HS-5 (cell line): ENCODE results near the gene PPM1K.

Experiments
- DNase-seq: peaks from one replicate; pipeline ENCODE4 v3.0.0-alpha.2; 2012; ENCODE audit warnings: low read depth

PPM1K gene

DNA sequence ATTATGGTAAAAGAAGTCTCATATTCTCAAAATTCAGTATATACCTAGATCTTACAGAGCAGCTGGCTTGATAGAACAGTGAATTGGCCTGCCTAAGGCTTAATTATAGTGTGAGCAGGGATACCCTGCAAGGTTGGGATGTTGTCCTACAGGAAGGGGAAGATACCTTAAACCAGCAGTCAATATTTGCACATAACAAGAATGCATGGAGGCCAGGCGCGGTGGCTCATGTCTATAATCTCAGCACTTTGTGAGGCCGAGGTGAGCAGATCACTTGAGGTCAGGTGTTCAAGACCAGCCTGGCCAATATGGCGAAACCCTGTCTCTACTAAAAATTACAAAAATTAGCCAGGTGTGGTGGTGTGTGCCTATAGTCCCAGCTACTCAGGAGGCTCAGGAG, 67.2 kb downstream of the PPM1K start:
- no peak for DNase-seq

DNA sequence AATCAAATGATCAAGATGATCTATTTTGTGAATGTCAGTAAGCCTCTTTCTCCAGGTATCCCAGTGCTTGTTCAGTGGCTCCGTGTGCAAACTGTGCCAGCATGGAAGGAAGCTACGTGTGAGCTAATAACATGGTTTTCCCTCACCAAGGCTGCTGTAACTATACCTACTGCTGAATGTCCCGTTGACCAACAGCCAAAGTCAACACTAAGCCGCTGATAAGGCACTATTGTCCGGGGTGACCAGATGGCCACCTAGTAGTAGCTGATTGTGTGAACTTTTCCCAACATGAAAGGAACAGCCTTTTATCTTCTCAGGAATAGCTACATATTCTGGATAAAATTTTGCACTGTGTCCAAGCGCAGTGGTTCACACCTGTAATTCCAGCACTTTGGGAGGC, 68.0 kb downstream of the PPM1K start:
- DNase-seq = no peak

DNA sequence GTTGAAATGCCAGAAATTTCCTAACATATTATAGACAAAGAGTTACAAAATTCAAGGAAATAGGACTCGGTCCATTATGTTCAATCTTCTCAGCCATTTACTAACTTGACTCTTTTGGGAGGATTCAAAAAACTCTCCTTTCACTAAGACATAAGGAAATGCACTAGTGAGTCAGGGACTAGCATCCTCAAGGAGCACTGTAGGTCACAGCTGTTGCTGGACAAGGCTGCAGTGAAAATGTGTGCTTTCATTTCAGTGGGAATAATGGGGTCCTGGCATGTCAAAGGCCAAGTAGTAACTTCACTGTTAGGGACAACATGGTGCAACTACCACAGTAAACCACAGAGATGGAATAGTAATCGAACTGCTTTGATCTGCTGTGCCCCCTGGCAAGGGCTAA, 69.0 kb downstream of the PPM1K start:
- DNase-seq = no peak

DNA sequence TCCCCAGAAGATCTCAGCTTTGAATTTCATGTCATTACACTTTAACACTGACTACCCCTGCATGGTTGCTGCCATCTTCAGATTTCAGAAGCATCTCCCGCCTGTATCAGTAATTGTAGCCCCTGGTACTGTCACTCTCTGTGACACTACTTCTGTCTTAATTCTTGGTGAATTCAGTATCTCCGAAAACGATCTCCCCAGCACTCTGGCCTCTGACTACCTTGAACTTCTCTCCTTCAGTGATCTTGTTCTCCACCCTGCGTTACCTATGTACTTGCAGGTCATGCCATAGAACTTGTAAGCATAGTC, 72.2 kb downstream of the PPM1K start:
- no peak for DNase-seq

DNA sequence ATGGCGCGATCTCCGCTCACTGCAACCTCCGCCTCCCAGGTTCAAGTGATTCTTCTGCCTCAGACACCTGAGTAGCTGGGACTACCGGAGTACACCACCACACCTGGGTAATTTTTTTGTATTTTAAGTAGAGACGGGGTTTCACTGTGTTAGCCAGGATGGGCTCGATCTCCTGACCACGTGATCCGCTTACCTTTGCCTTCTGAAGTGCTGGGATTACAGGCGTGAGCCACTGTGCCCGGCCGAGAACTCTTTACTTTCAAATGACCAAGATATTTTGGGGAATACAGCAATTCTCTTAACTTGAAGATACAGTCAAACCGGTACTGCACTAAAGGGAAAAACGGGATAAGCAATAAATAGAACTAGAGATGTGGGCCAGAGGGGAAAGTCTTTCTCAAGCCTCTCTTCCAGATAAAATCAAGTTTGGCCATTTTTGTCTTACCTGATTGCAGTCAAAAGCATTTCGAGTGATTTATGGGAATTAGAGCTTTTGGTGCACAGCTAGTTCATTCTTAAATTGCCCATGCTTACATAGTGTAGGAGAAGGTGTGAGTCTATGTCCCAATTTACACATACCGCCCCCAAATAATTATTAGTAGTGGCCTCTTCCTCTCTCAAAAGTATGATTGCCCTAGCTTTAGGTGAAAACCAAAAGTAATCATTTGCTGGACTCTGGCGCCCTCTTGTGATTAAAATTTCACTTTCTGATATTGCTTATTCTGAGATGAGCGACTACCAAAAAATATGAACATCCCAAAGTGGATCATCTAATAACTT, 72.7 kb downstream of the PPM1K start:
- peak; percentile 42 for DNase-seq

DNA sequence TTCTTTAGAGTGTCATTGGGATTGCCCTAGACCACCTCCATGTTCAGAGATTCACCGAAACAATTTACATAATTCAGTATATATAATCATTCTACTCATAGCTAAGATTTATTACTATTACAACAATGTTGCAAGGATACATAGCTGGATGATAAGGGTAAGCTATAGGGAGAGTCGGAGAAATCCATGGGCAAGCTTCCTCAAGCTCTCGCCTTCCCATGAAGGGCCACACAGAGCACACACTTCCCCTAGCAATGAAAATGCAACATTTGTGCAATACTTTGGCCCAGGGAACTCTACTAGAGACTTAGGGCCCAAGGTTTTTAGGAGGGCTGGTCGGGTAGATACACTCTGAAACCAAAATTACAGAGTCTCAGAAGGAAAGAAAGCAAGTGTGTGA, 76.2 kb downstream of the PPM1K start:
- no peak for DNase-seq
